VCaP (cell line): ENCODE results near the gene KAT6B.

ENCODE experiments used
- H3K27ac ChIP-seq: fragments of 450-650 bp; 2 replicates; pipeline ENCODE4 v1.5.1; 2017
- CTCF ChIP-seq: fragments of 450-650 bp; conservative IDR thresholded peaks from 2 replicates; pipeline ENCODE4 v1.5.1; 2017; ENCODE audit warnings: mild to moderate bottlenecking, moderate library complexity

KAT6B gene

GRCh38 chr10:74993649-74994048 lies 167.2 kb downstream of the KAT6B start:
- H3K27ac ChIP-seq, result no peak overlapping the region
- no peak for TF ChIP-seq CTCF

- no peak overlapping the region for H3K27ac ChIP-seq
- no peak for TF ChIP-seq CTCF
Observed at GRCh38 chr10:74994854-74995253, 168.5 kb downstream of the KAT6B start.

- H3K27ac ChIP-seq, result no peak overlapping the region
- no peak for TF ChIP-seq CTCF
Observed at GRCh38 chr10:74995806-74996205, 169.4 kb downstream of the KAT6B start.

GRCh38 chr10:74997163-74997562 lies 170.8 kb downstream of the KAT6B start:
- H3K27ac ChIP-seq, result no peak overlapping the region
- TF ChIP-seq CTCF, result no peak

GRCh38 chr10:75000748-75001321 lies 174.4 kb downstream of the KAT6B start:
- no peak overlapping the region for H3K27ac ChIP-seq
- TF ChIP-seq CTCF, result no peak

- TF ChIP-seq CTCF, result no peak
- no peak overlapping the region for H3K27ac ChIP-seq
Observed at GRCh38 chr10:75001715-75002350, 175.4 kb downstream of the KAT6B start.

- no peak overlapping the region for H3K27ac ChIP-seq
- no peak for TF ChIP-seq CTCF
Observed at GRCh38 chr10:75002351-75002725, 175.9 kb downstream of the KAT6B start.
